ENCODE data around the gene PRRX2. TPM values are rescaled to one million over a fixed set of nuclear protein-coding genes. Genes with fewer than 3 reads are reported as not detected.

The PRRX2 gene
- total RNA-seq, 1 donor from 2014 or later, result 1.1 TPM

- no peak for ATAC-seq
- TF ChIP-seq CTCF (IDR thresholded peaks at IDR 0.05), result no peak
- intact Hi-C loops (cut with DNase I), result no loop called here
- Histone ChIP-seq H3K27me3 (no peaks in the 10 kb centered on the region), H3K4me3 (no peak overlapping the region), H3K36me3 (peaks cover 13% of the 10 kb centered on the region), H3K27ac (no peak overlapping the region), H3K4me1 (peaks cover 46% of the 10 kb centered on the region), H3K9me3 (no peaks in the 10 kb centered on the region)
- no peak for DNase-seq
These were observed 36.7 kb upstream of the PRRX2 start for GRCh38 chr9:129628709-129629108.

DNA sequence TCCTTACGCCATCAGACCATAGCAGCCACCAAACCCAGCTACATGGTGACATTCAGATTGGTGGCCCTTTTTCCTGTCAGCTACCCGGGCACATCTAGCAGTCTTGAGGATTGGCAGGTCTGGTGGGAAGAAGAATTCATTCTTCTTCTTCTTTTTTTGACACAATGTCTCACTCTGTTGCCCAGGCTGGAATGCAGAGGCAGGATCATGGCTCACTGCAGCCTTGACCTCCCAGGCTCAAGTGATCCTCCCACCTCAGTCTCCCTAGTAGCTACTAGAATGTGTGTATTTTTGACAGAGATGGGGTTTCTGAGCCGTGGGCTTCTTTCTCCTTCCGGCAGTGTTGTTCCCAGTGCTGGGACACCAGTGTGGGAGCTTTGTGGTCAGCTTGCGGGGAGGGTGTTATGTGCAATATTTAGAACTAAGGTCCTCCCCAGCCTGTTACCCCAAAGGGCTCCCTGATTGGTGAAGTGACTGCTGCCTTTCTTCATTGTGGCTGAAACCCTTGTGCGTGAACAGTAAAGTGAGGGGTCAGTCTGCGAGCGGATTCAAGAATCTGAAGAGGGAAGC lies 36.1 kb upstream of the PRRX2 start:
- no peak for DNase-seq
- no peaks in the 10 kb centered on the region for H3K27me3 ChIP-seq
- no peaks in the 10 kb centered on the region for H3K9me3 ChIP-seq
- H3K4me3 ChIP-seq, result no peak overlapping the region
- no peak for ATAC-seq
- H3K4me1 ChIP-seq, result peaks cover 46% of the 10 kb centered on the region
- peaks cover 19% of the 10 kb centered on the region for H3K36me3 ChIP-seq
- H3K27ac ChIP-seq, result no peak overlapping the region
- no peak for TF ChIP-seq CTCF (IDR thresholded peaks at IDR 0.05)
- intact Hi-C loops (cut with DNase I), result no loop called here

DNA sequence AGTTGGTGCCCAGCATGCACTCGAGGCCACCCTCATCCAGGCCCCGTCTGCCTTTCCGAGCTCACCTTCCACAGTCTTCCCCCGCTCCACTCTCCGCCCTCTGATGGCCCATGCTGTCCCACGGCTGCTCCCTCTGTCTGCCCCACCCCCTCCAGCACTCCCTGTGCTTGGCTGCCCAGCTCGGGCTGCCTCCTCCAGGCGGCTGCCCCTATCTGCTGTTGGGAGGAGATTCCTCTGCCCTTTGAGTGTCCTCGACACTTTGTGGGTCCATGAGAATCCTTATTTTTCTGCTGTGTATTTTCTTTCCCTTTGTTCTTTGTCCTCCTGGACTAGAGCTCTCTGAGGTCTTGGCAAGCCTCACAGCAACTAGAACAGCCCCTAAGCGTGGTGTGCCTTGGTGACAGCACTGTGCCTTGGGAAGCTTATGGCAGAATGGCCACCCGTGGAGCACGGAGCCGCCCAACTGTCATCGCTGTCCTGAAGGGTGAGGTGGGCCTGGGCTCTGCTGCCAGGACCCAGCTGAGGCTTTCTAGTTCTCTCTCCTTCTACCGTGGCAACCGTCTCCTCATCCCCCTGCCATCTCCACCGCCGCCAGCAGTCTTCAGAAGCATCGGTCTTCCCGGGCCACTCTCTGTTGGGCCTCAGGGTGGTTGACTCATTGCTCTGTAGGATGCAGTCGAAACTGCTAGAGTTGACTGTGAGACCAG lies 34.3 kb upstream of the PRRX2 start:
- ATAC-seq (no peak), DNase-seq (no peak)
- H3K9me3 ChIP-seq, result no peaks in the 10 kb centered on the region
- H3K36me3 ChIP-seq, result peaks cover 37% of the 10 kb centered on the region
- no peaks in the 10 kb centered on the region for H3K27me3 ChIP-seq
- no peak overlapping the region for H3K27ac ChIP-seq
- intact Hi-C loops (cut with DNase I), result no loop called here
- no peak for TF ChIP-seq CTCF (IDR thresholded peaks at IDR 0.05)
- H3K4me3 ChIP-seq, result no peak overlapping the region
- peaks cover 32% of the 10 kb centered on the region for H3K4me1 ChIP-seq

GRCh38 chr9:129631674-129632129 lies 33.7 kb upstream of the PRRX2 start:
- peaks cover 41% of the 10 kb centered on the region for H3K36me3 ChIP-seq
- DNase-seq (no peak), ATAC-seq (no peak)
- peaks cover 32% of the 10 kb centered on the region for H3K4me1 ChIP-seq
- intact Hi-C loops (cut with DNase I), result no loop called here
- TF ChIP-seq CTCF (IDR thresholded peaks at IDR 0.05), result no peak
- no peaks in the 10 kb centered on the region for H3K9me3 ChIP-seq
- no peak overlapping the region for H3K4me3 ChIP-seq
- no peak overlapping the region for H3K27ac ChIP-seq
- no peaks in the 10 kb centered on the region for H3K27me3 ChIP-seq

- ATAC-seq (no peak), DNase-seq (no peak)
- H3K27me3 ChIP-seq, result no peaks in the 10 kb centered on the region
- H3K4me3 ChIP-seq, result no peak overlapping the region
- H3K36me3 ChIP-seq, result peaks cover 48% of the 10 kb centered on the region
- intact Hi-C loops (cut with DNase I), result no loop called here
- H3K9me3 ChIP-seq, result no peaks in the 10 kb centered on the region
- H3K4me1 ChIP-seq, result peaks cover 26% of the 10 kb centered on the region
- no peak for TF ChIP-seq CTCF (IDR thresholded peaks at IDR 0.05)
- H3K27ac ChIP-seq, result no peak overlapping the region
These were observed 33.0 kb upstream of the PRRX2 start for GRCh38 chr9:129632460-129632859.
